HG03135 (cell line): Measurements from ENCODE around the gene COL28A1.

ENCODE experiments used
- ATAC-seq: cut with Tn5 transposase; IDR thresholded peaks from one replicate; pipeline ENCODE4 v1.9.1; 2021; ENCODE audit warnings: mild to moderate bottlenecking, moderate library complexity; ENCODE audit not compliant: unreplicated experiment

COL28A1 gene

DNA sequence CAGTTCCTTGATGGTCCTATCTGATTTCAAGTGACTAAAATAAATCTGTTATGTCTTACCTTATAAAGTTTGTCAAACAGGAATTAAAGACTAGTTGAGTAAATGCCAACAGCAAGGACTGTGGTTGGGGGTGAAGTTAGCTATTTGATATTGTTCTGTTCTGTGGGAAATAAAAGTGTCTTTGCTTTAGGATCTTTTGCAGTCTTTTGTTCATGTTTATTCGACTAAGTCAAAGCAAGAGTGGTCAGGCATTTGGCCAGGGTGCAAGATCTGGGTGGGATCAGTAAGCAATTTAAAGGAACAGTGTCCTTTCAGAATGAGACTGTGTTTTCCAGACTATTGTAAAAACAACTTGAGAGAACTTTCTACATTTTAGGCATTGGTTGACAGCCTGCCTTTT lies at the start of gene COL28A1:
Gene COL28A1 (minus strand): TSS at position 183 of the 400 bp plus-strand sequence. CDS start 2,998 bp downstream, outside the sequence.
- no peak for ATAC-seq

DNA sequence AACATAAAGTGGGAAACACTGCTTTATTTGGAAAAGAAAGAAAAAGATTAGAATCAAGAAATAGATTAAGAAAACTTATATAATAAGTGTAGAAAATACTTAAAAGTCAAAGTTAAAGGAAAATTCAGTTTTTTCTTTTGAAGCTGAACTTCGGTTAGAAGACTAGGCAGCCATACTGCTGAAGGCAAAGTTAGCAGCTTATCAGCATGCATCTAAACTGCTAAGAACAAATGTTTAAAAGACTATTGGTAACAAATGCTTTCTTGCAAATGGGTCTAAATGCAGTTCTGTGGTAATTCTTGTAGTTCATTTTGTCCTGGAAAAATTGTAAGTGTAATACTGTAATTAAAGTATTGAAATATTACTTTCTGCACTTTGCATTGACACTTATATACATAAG lies 49.0 kb upstream of the COL28A1 start:
- no peak for ATAC-seq

DNA sequence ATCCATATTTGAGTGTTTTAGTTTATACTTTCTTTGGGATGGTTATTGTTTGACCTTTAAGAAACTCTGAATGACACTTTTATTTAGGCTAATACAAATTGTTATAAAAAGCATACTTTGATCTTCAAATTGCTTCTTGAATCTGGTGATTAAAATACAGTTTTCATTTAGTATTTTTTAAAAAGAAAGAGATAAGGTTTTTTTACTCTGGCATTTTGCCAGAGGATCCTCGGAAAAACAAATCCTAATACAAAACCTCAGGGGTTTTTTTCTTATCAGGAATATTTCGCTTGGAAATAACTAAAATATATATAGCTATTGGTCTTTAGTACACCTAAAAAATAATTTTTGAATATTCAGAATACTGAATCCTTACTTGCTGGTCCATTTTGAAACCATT lies 48.1 kb upstream of the COL28A1 start:
- no peak for ATAC-seq

DNA sequence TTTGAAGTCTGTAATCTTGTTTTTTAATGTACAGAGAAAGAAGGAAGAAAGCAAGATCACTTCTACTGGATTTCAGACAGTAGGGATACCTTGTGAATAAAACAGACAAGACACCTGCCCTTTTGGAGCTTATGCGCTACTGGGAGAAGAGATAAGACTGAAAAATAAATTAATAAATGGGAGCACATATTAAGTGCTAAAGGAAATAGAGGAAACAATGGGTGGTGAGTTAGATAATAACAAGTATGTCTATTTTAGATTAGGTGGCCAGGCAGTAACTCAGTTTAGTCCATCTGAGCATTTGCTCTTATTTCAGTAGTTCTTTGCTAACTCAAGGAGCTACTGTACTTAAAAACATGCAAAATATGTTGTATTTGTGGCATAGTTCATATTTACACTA lies 46.9 kb upstream of the COL28A1 start:
- no peak for ATAC-seq

DNA sequence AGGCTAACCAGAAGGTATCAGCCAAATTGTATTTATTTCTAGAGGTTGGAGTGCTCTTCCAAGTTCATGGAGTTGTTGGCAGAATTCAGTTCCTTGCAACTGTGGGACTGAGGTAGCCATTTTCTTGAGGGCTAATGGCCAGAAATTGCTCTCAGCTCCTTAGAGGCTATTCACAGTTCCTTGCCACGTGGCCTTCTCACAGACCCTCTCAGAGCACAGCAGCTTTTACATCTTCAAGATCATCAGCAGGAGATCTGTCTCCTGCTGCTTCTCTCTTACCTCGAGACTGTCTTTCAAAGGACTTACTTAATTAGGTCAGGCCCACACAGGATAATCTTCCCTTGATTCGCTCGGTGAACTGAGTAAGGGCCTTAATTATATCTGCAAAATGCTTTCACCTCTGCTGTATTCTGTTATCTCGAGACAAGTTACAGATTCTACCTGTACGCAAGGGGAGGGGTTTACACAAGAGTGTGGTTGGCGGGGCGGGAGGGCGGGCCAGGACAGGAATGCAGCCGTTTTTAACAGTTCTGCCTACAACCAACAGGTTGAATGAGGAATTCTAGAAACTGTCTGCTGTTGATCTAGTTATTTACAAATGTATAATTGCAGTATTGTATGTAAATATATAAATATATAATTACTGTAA lies 46.0 kb upstream of the COL28A1 start:
- no peak for ATAC-seq

DNA sequence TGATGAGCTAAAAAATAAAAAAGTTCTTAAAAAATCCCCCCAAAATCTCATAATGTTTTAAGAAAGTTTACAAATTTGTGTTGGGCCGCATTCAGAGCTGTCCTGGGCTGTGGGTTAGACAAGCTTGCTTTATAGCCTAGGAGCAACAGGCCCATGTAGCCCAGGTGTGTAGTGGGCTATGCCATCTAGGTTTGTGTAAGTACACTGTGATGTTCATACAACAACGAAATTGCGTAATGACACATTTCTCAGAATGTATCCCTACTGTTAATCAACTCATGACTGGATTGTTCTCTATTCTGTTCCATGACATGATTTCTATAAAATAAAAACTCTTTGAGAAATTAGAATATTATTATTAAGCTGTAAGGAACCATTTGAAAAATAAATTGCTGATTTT lies 44.0 kb upstream of the COL28A1 start:
- ATAC-seq = no peak

DNA sequence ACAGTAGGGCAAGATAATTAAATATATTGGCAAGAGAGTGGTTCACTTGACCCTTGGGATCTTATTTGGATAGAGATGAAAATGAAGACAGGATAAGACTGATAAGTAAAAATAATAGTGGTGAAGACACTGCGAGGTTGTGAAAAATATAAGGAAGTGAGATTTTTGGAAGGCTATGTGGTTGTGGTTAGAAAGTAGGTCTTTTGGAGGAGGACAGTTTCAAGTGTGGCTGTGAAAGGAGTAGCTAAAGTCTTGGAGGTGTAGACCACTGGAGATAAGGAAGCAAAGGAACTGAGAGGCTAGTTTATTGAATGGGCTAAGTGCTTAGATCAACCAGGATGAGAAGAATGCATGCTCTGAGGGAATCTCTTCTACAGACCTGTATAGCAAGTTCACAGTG lies 42.2 kb upstream of the COL28A1 start:
- peak; percentile 63 for ATAC-seq

DNA sequence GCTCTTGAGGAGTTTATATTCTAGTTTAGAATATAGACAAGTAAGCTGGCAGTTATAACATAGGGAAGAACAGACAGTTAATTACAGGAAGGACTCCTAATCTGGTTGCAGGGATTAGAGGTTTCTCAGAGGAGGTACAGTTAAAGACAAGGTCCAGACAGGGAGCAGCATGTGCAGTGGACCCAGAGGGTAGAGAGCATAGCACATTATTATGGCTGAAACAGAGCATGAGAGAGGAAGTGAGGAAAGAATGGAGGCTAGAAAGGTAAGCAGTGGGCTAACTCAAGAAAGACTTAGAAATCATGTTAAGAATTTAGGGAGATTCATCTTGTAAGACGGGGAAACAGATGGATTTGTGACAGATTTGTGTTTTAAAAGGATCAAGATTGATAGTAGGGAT lies 40.7 kb upstream of the COL28A1 start:
- no peak for ATAC-seq

DNA sequence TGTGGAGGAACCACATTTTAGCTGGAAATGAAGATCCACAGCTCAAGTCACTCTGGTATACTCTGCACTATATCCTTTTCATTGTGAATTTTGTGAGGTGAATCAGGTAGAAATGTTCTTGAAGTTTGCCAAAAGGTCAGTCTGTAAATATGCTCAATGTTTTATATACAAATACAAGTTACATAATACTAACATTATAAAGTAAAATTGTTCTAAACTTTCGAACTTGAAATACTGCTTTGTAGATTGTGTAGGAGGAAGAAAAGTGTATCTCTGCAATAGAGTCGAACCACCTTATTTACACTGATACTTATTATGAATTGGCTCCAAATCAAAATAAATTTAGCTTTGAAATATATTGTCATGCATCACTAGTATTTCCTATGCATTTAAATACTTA lies 38.0 kb upstream of the COL28A1 start:
- ATAC-seq = no peak

DNA sequence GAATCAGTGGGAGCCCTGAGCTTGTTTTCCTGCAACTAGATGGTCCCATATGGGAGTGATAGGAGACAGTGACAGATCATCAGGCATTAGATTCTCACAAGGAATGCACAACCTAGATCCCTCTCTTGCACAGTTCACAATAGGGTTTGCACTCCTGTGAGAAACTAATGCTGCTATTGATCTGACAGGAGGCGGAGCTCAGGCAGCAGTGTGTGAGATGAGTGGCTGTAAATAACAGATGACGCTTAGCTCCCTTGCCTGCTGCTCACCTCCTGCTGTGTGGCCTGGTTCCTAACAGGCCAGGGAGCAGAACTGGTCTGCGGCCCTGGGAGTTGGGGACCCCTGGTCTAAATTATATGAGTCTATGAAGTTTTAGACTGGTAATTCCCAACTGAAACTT lies 34.9 kb upstream of the COL28A1 start:
- ATAC-seq = no peak

DNA sequence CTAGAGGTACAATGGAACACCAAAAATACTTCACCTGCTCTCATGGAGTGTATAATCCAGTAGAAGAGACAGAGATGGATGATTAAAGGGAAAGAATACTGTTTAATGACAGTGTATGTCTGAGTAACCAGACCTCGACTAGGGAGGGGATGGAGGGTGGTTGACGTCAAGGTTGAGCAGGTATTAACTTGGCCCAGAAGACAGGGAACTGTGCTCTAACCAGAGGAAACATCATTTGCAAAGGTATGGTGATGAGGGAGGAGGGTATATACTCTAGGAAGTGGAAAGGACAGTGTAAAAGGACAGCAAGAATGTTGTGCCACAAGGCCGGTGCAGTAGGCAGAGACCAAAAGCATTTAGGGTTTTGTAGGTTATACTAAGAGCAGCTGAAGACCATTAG lies 33.9 kb upstream of the COL28A1 start:
- ATAC-seq = peak; percentile 18

DNA sequence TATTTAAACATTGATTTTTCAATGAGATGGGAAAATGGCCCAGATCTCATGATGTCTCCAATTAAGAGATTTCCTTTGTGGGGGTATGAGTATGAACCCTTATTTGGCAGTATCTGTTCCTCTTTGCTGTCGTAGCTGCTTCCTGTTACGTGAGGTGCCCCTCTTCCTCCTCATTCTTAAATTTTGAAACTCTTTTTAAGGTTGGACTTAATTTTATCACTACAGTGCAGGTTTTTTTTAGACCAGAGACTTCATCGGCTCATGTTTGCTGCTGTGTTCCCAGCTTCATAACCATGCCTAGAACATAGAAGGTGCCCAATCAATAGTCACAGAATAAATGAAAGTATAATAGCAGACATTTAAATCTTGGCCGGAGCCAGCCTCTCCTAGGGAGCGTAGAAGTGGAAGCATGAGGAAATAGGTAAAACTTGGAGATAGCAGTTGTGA lies 33.4 kb upstream of the COL28A1 start:
- peak; percentile 41 for ATAC-seq

DNA sequence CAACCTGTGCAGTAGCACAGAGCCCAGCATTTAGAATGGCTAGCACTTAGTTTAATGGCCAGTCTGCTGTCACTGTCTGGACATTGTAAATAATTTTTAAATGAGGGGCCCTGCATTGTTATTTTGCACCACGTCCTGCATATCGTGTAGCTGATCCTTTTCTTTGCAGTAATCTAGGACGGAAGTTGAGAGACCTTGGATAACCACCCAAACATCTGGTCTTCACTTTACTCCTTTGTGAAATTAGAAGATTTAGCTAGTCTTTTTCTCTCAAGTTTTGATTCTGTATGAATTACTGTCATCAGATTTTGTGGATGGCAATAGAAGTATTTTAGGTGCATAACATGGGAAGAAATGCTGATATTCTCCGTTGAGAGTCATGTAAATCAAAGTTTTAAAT lies 32.9 kb upstream of the COL28A1 start:
- no peak for ATAC-seq

DNA sequence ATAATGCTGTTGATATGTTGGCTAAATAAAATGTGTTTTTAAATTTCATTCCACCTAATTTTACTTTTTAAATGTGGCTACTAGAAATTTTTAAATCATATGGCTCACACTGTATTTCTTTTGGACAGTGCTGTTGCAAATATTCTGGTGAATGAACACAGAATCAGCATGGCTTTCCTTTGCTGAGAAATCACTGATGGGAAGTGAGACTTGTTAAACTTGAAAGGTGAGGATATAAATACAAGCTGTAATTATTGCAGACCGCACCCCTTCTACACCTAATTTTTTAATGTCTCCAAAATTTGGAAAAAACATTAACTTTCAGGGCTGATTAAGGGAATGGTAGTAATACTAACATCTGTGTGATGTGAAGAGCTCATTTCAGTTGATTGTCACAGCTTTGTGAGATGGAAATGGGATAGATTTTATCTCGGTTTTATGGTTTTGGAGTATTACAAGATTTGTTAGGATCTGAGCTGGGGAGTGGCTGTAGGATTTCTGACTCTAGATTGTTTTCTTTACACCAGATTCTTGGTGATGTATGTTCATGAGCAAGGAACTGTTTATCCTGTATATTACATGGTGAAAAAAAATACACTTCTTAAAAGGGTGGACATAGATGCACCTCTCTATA lies 32.3 kb upstream of the COL28A1 start:
- no peak for ATAC-seq

DNA sequence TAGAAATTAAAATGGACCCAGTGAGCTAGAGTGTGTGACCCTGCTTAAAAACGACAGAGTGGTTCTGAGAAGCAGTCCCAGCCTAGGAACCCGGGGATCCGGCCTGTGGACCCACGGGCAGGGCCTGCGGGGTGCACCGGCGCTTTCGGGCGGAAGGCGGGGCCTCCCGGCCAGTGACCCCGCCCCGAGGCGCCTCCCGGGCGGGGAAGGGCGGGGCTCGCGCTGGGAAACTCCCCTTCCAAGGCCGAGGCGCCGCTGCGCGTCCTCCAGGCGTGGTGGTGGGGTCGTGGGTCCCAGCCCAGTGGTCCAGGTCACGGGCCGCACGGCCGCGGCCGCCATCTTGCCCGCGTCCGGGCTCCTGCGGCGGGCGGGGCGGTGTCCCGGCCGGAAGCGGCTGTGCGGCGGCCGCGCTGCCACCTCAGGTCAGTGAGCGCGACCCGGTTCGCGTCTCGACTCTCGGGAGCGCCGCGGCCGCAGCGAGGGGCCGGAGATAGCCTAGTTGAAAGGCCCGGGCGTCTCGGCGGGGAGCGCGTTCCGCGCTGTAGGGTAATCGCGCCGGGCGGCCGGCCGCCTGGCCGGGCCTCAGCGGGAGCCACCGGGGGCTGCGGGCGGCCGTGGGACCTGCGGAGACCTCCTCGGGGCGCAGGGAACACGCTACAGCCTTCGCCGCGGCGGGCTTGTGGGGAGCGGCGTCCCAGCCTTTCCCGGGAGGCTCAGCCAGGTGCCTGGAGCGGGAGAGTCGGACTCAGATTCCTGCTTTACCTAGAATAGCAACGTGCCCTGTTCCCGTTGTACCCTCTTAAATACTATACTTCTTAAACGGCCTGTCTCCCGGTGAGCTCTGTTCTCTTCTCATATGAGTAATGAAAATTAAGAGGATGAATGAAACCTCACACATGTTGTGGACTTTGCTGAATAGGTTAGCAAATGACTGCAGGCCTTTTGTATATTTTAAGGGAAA lies 31.3 kb upstream of the COL28A1 start, which contains the start of gene MIOS:
Gene MIOS (plus strand): TSS at position 234 of the 961 bp plus-strand sequence. CDS start 5,592 bp downstream, outside the sequence.
- ATAC-seq = peak; percentile 69

DNA sequence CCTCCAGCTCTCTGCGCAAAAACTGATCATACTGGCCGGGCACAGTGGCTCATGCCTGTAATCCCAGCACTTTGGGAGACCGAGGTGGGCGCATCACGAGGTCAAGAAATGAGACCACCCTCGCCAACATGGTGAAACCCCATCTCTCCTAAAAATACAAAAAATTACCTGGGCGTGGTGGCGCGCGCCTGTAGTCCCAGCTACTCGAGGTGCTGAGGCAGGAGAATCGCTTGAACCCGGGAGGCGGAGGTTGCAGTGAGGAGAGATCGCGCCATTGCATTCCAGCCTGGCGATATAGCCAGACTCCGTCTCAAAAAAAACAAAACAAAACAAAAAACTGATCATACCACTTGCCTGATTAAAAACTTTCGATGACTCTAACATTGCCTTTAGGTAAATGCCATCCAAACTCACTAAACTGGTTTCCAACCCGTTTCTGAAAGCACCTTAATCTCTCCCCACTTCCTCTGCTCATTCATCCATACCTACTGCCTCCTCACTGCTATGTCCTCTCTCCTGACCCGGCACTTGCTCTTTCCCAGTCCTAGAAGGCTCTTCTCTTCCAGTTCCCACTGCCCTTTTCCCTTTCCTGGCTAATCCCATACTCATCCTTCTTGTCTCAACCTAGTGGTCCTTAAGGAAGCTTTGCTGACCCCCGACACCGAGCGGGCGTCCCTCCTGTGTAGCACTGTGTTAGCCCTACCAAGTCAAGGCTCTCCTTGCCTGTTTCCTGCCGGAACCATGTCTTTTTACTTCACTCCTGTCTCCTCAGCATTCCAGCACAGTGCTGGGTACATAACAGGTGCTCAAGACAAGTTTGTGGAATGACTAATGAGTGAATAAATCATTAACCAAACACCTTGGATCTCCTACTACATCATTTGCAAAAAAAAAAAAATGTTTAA lies 30.3 kb upstream of the COL28A1 start:
- peak; percentile 27 for ATAC-seq

DNA sequence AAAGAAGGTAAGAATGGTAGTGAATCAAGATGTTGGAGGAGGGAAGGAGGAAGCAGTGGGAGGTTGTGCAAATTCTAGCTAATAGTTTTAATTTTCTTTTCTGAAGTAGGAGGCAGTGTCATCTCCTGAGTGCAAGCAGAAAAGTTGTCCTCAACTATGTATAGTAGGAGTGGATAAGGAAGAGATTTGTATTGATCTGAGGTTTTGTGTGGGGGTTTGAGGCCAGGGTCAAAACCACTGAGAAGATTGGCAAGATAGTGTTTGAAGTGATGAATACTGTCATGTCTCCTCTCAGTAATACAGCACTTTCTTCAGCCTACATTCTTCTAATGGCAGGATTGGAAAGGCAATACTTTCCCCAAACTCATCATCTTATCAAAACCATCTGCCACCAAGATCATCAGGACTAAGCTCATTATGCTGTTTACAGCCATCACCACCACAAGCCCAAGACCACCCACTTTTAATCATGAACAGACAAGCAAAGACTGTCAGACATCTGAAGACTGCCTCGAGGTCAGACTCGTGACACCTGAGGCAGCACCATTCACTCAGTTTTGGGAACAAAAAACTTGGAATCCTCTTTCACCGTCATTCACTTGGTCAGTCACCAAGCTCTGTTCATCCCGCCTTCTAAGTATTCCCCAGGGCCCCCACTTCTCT lies 29.5 kb upstream of the COL28A1 start:
- ATAC-seq = no peak

DNA sequence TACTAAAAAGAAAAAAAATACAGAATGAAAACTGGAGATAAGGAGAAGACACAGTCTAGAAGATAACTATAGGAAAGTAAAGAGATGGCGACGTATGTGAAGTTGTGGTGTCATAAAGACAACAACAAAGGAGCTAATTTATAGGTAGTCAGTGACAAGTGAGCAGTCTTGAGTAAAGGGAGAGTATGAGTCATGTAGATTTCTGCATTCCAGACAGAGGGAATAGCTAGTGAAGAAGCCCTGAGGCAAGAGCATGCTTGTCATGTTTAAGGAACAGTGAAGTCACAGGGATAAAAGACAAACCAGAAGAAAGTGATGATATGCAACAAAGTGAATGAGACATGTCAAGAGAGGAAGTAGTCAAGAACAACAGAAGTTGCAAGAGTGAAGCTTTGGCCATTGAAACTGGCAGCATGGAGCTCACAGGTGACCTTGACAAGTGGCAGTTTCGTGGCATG lies 28.7 kb upstream of the COL28A1 start:
- no peak for ATAC-seq

DNA sequence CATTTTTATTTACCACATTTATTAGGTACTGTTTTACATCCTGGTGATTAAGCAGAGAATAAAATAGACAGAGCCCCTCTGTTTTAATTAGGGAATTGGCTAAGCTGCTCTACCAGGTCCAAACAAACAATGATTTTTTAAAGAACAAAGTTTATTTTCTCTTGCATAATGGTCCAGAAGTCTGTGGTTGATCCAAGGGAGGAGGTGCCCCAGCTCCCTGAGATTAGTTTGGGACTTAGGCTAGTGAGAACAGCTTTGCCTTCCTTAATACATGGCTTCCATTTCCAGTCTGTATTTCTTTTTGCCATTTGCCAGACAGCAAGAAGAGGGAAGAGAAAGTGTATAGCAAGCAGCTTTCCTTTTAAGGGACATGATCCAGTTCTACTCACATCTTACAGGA lies 28.1 kb upstream of the COL28A1 start:
- ATAC-seq = no peak

DNA sequence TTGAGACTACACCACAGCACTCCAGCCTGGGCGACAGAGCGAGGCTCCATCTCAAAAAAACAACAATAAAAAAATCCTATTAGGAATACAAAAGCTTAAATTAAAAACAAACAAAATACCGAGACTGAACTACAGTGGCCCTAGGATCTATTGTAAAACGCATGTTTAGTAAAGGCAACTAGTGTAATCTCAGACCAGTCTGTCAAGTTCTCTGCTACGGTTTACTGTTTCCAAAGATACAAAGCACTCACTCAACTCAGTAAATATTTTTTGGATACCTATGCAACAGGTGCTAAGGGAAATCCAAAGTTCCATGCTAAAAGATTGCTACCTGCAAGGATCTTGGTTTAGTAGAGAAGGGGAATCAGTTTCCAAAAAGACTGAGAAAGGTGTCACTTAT lies 27.6 kb upstream of the COL28A1 start:
- ATAC-seq = no peak
